AG04449 (cell line): ENCODE results near the gene RBSN.

Source experiments
- CTCF ChIA-PET: fragments of 350-600 bp; formaldehyde crosslinking; extraction: SDS; loops from one replicate; lab custom pipeline; 2021; ENCODE audit warnings: antibody characterized with exemption; lab: Yijun Ruan, JAX
- POLR2A ChIA-PET: fragments of 400-600, 350-600 bp; formaldehyde crosslinking; extraction: SDS; loops from one replicate; lab custom pipeline; 2020; ENCODE audit warnings: antibody characterized with exemption, inconsistent platforms; lab: Yijun Ruan, JAX
- DNase-seq: peaks from one replicate; pipeline ENCODE4 v3.0.0-alpha.2; 2010; ENCODE audit warnings: low read depth, low spot score
- H3K4me3 ChIP-seq: 2 replicates; pipeline ENCODE4 v1.5.1; 2011; ENCODE audit warnings: low read depth, mild to moderate bottlenecking, control low read depth, low read length
- TF ChIP-seq, protein P1 (sequence below): IDR thresholded peaks from one replicate; pipeline ENCODE4 v1.5.1; 2011; ENCODE audit warnings: mild to moderate bottlenecking, moderate library complexity, low read length, control low read depth, inconsistent platforms; ENCODE audit not compliant: insufficient read depth; ENCODE audit errors: missing control alignments

RBSN gene

GRCh38 chr3:15033103-15033502 lies 65.8 kb downstream of the RBSN start:
- TF ChIP-seq, protein P1, sequence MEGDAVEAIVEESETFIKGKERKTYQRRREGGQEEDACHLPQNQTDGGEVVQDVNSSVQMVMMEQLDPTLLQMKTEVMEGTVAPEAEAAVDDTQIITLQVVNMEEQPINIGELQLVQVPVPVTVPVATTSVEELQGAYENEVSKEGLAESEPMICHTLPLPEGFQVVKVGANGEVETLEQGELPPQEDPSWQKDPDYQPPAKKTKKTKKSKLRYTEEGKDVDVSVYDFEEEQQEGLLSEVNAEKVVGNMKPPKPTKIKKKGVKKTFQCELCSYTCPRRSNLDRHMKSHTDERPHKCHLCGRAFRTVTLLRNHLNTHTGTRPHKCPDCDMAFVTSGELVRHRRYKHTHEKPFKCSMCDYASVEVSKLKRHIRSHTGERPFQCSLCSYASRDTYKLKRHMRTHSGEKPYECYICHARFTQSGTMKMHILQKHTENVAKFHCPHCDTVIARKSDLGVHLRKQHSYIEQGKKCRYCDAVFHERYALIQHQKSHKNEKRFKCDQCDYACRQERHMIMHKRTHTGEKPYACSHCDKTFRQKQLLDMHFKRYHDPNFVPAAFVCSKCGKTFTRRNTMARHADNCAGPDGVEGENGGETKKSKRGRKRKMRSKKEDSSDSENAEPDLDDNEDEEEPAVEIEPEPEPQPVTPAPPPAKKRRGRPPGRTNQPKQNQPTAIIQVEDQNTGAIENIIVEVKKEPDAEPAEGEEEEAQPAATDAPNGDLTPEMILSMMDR: no peak
- H3K4me3 ChIP-seq: no peak overlapping the region
- POLR2A ChIA-PET: no interaction called here
- DNase-seq: no peak
- CTCF ChIA-PET: interaction anchor here (0.9 kb wide), 1 partner anchor 108 kb away, joined by 3 read pairs; no protein-coding TSS in a partner anchor

GRCh38 chr3:15032650-15033049 lies 66.3 kb downstream of the RBSN start:
- POLR2A ChIA-PET: no interaction called here
- CTCF ChIA-PET: interaction anchor here (0.9 kb wide), 1 partner anchor 108 kb away, joined by 3 read pairs; no protein-coding TSS in a partner anchor
- TF ChIP-seq, protein P1: no peak
- H3K4me3 ChIP-seq: no peak overlapping the region
- DNase-seq: no peak

DNA sequence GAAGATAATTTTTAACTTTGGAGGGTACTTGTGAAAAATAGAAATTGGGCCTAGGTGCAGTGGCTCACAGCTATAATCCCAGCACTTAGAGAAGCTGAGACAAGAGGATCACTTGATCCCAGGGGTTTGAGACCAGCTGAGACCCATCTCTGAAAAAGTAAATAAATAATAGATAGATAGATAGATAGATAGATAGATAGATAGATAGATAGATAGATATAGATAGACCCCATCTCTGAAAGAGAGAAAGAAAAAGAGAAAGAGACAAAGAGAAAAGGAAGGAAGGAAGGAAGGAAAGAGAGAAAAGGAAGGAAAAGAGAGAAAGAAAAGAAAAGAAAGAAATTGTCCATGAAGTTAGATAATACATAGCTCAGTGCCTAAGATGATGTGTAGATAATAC lies 69.3 kb downstream of the RBSN start:
- TF ChIP-seq, protein P1: no peak
- POLR2A ChIA-PET: no interaction called here
- H3K4me3 ChIP-seq: no peak overlapping the region
- DNase-seq: no peak
- CTCF ChIA-PET: interaction anchor here (0.9 to 2.3 kb wide), 5 partner anchors 14 to 109 kb away, joined by 3 to 5 read pairs (median 3); no protein-coding TSS in a partner anchor

DNA sequence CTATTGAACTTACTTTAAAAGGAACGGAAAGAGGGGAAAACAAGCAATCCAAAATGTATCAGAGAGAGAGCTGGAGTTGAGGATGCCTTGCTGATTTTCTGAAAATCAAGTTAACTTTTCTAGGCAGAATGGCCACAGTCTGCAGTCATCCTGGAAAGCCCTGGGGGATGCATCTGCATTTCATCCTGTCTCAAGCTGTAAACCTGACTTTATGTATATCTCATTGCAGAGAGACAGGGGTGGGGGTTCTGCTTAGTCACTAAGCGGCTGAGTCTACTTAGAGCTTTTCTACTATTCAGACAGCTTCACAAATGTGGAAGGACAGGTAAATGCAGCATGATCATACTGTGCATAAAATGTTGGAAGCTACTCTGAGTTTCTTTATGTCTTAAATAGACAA lies 75.2 kb downstream of the RBSN start:
- ChIA-PET POLR2A (no interaction called here), CTCF (no interaction called here)
- DNase-seq: no peak
- TF ChIP-seq, protein P1: no peak
- H3K4me3 ChIP-seq: no peak overlapping the region

- no peak for DNase-seq
- CTCF ChIA-PET: interaction anchor here (3.0 kb wide), 1 partner anchor 97 kb away, joined by 8 read pairs; no protein-coding TSS in a partner anchor
- H3K4me3 ChIP-seq: no peak overlapping the region
- POLR2A ChIA-PET: no interaction called here
- TF ChIP-seq, protein P1: no peak
Observed at GRCh38 chr3:15023249-15023648, 75.7 kb downstream of the RBSN start.
